GM21825 (cell line): Measurements from ENCODE around the gene POFUT2.

Source experiments
- ATAC-seq: cut with Tn5 transposase; IDR thresholded peaks from one replicate; pipeline ENCODE4 v1.9.1; 2021; ENCODE audit warnings: mild to moderate bottlenecking, moderate library complexity; ENCODE audit not compliant: unreplicated experiment

POFUT2 gene

GRCh38 chr21:45252448-45252925, 35.2 kb downstream of the POFUT2 start:
- ATAC-seq, result no peak

GRCh38 chr21:45251635-45252447, 35.9 kb downstream of the POFUT2 start:
- no peak for ATAC-seq

DNA sequence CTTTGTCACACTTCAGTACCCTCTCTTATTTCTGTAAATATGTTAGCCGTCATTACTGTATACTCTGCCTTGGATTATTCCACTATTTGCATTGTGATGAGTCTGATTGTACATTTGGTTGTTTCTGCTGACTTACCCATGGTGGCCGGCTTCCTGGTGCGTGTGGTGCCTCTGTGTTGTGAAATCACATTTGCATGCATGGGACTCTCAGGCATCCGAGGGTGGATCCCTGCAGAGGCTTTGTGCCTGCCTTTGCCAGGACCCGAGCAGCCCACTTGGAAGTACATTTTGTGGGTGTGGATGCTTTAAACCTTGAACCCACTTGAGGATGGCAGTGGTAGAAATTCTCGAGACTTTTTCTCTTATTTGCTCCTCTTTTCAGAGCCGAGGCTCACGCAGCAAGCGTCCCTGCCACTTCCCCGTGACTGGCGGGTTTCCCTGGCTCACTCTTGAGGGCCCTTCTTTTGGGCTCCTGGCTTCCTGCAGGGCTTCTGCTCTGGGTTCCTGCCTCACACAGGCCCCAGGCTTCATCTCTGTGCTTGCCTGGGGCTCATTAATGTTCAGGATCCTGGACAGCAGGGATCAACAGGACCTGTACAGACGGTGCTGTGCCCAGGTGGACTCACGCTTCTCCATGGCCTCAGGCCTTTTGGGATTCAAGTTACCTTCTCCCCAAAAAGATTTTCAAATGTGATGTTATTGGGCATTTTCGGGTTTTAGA, 36.6 kb downstream of the POFUT2 start:
- ATAC-seq, result no peak

- ATAC-seq, result no peak
These were observed 37.4 kb downstream of the POFUT2 start for GRCh38 chr21:45250272-45250671.

DNA sequence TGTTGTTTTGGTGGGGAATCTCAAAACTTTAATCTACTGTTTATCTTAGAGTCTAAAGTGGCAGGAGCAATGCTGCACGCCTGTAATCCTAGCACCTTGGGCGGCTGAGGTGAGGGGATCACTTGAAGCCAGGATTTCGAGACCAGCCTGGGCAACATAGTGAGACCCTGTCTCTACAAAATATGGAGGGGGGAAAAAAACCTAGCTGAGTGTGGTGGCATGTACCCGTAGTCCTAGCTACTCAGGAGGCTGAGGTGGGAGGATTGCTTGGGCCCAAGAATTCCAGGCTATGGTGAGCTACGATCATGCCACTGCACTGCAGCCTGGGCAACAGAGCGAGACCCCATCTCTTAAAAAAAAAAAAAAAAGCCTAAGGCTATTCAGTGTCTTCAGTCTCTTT, 38.1 kb downstream of the POFUT2 start:
- ATAC-seq, result no peak

GRCh38 chr21:45248893-45249381, 38.8 kb downstream of the POFUT2 start:
- no peak for ATAC-seq

DNA sequence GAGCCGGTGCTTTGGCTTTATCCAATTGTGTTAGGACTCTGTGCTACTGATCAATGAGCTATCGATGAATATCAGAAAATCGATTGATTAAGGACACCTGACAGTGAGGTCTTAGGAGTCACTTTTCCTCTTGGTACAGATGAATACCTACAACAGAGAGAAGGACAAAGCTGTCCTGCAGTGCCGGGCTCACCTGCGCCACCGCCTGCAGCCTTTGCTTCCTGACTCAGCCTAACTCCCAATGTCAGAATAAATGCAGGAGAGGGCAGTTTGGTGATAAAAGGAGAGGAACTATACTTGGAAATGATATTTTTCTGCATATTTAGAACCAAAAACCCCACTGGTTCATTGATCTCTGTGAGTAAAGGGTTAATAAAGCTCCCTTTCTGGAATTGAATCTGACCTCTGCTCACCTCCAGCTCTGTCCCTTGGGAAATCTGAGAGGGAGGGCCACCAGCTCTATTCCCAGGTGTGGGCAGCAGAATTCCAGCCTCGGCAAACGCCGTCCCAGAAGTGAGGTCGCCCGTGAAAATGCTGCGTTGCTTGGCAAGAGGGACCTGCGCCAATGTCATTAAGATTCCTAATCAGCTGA, 39.3 kb downstream of the POFUT2 start:
- no peak for ATAC-seq

GRCh38 chr21:45246386-45247320, 41.0 kb downstream of the POFUT2 start:
- no peak for ATAC-seq

- ATAC-seq, result no peak
These were observed 42.8 kb downstream of the POFUT2 start for GRCh38 chr21:45244799-45245340.

DNA sequence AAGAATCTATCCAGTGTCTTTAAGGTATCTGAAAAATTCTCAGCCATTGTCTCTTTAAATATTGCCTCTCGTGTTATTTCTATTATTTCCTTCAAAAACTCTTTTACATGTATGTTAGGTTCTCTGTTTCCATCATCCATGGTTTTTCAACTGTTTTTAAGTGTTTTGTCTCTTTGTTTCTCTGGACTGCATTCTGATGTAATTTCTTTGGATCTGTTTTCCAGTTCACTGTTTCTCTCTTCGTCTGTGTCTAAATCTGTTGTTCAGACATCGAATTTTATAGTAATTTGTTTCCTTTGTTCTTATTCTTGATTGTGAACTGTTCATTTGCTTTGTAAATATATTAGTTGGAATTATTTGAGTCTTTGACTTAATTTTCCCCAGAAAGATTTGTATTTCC, 44.1 kb downstream of the POFUT2 start:
- ATAC-seq, result no peak

GRCh38 chr21:45241357-45241756, 46.3 kb downstream of the POFUT2 start:
- no peak for ATAC-seq

GRCh38 chr21:45237401-45237800, 50.3 kb downstream of the POFUT2 start:
- no peak for ATAC-seq

- ATAC-seq, result no peak
These were observed 51.2 kb downstream of the POFUT2 start for GRCh38 chr21:45236481-45236880.

- ATAC-seq, result no peak
These were observed 52.2 kb downstream of the POFUT2 start for GRCh38 chr21:45235488-45235887.

GRCh38 chr21:45234965-45235364, 52.7 kb downstream of the POFUT2 start:
- no peak for ATAC-seq

GRCh38 chr21:45234127-45234526, 53.6 kb downstream of the POFUT2 start:
- ATAC-seq, result no peak

DNA sequence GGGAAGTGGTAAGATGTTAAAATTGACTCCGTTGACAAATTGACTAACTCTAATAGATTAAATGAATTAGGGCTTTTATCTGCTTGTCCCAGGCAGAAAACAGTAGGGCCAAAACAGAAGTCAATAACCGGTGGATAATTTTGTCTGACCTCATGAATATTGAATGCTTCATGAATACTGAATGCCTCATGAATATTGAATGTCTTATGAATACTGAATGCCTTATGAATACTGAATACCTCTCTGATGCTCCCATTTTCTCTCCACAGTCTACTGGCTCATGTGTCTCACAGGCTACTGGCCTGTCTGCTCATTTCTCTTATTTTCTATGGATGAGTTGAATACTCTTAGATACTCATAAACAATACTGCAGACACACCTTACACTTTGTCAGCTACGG, 56.0 kb downstream of the POFUT2 start:
- no peak for ATAC-seq

DNA sequence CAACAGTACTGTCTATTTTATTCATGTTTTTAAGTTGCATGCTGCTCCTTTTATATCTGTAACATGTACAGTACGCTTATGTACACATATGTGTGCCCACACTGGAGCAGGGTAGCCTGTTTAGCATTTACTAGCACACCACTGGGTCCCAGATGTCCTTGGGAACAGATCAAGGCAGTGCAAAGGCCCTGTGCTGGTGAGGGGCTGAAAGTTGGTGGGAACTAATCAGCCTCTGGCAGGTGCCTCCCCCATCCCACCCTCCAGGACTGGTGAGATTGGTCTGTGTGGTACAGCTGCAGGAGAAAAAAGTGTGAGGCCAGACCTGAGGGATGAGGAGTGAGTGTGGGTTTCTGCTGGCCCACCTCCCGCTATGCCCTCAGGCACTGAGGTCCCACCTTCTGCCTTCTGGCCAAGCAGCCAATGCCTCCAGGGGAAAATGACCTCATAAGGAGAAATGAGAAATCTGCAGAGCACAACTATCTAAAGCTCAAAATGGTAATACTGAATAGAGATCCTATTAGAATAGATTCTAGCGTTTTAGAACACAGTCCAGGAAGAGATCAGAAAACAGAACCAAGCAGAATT, 58.9 kb downstream of the POFUT2 start:
- no peak for ATAC-seq

GRCh38 chr21:45228171-45228641, 59.5 kb downstream of the POFUT2 start:
- no peak for ATAC-seq

DNA sequence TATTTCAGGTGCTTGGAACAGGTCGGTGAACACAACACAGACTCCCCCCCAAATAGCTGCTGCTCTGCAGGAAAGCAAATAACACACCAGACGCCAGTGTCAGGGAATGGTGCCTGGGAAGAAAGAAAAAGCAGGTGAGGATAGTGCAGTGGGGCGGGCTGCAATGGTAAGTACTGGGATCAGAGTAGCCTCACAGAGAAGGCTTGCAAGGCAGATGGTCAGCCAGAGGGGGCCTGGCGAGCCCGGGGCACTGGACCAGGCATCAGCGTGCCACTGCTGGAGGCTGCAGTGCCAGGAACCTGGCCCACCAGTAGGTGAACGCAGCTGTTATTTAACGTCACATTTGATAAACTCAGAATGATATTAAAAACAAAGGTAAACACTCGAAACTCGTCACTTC, 60.0 kb downstream of the POFUT2 start:
- no peak for ATAC-seq
